GM12878 (cell line): Measurements from ENCODE around the gene SLC25A48. TPM values are rescaled to one million over a fixed set of nuclear protein-coding genes. Genes with fewer than 3 reads are reported as not detected.

Experiments used
- ATAC-seq: fragments of 200-7000 bp; cut with Tn5 transposase; 3 replicates; pipeline ENCODE4 v1.9.1; 2020; ENCODE audit warnings: mild to moderate bottlenecking, moderate library complexity
- BruUV-seq: library from RNA; stranded (reverse); fragments of 400-500 nt; replicated peaks from 2 replicates; lab custom pipeline; 2021; lab: Mats Ljungman, UMichigan
- CTCF ChIA-PET: fragments of 300-600 bp; sonication (Branson Sonifier 250); formaldehyde crosslinking; extraction: SDS; loops from one replicate; lab custom pipeline; 2021; ENCODE audit warnings: inconsistent platforms; lab: Yijun Ruan, JAX
- POLR2A ChIA-PET: fragments of 350-600 bp; formaldehyde crosslinking; extraction: SDS; loops from one replicate; lab custom pipeline; 2021; ENCODE audit warnings: inconsistent platforms; lab: Charles Lee
- RAD21 ChIA-PET: fragments of 300-600 bp; sonication (Branson Sonifier 250); formaldehyde crosslinking; loops from one replicate; lab custom pipeline; 2023; ENCODE audit warnings: antibody characterized with exemption; ENCODE audit not compliant: unreplicated experiment; lab: Charles Lee
- SMC1A ChIA-PET: fragments of 300-600 bp; sonication (Branson Sonifier 250); formaldehyde crosslinking; loops from one replicate; lab custom pipeline; 2023; ENCODE audit not compliant: unreplicated experiment, uncharacterized antibody; lab: Charles Lee
- DNase-seq: peaks from one replicate; pipeline ENCODE4 v3.0.0-alpha.2; 2011; ENCODE audit warnings: low read depth, low spot score
- FAIRE-seq: peaks from 3 replicates; lab custom pipeline; 2011; peaks lifted over from hg19 to GRCh38; lab: Jason Lieb, UNC
- H2AFZ ChIP-seq: 2 replicates; pipeline ENCODE4 v1.6.0; 2011; ENCODE audit warnings: low read depth, low read length, control low read depth; ENCODE audit not compliant: control insufficient read depth
- H3K27ac ChIP-seq: 2 replicates; pipeline ENCODE4 v1.5.1; 2011; ENCODE audit warnings: control low read depth; ENCODE audit not compliant: control insufficient read depth, insufficient read depth
- H3K27me3 ChIP-seq, 2 experiments: replicated peaks in 1 of 2; 2 replicates each; pipeline versions ENCODE4 v1.6.0 to v1.6.1; 2011; ENCODE audit warnings: low read length in 1 of 2; ENCODE audit not compliant: control insufficient read depth in 2 of 2, insufficient read depth in 2 of 2
- H3K36me3 ChIP-seq, 2 experiments: 2 replicates each; pipeline ENCODE4 v1.5.1; 2011; ENCODE audit warnings: low read length in 1 of 2; ENCODE audit not compliant: control insufficient read depth in 2 of 2, insufficient read depth in 2 of 2
- H3K4me1 ChIP-seq: 2 replicates; pipeline ENCODE4 v1.6.1; 2011; ENCODE audit warnings: mild to moderate bottlenecking, low read length, moderate library complexity, mixed read lengths; ENCODE audit not compliant: control insufficient read depth, insufficient read depth
- H3K4me2 ChIP-seq: 2 replicates; pipeline ENCODE4 v1.6.0; 2011; ENCODE audit warnings: control low read depth; ENCODE audit not compliant: control insufficient read depth, insufficient read depth
- H3K4me3 ChIP-seq: fragments of 200-600 bp; sonication (generic); 2 replicates; pipeline ENCODE4 v1.5.1; 2016
- H3K79me2 ChIP-seq: 2 replicates; pipeline ENCODE4 v1.6.0; 2011; ENCODE audit warnings: low read length; ENCODE audit not compliant: control insufficient read depth, insufficient read depth
- H3K9ac ChIP-seq: 2 replicates; pipeline ENCODE4 v1.8.0; 2011; ENCODE audit warnings: low read length, control low read depth, mixed read lengths; ENCODE audit not compliant: control insufficient read depth, insufficient read depth
- H3K9me3 ChIP-seq: replicated peaks from 3 replicates; pipeline ENCODE4 v1.5.1; 2011; ENCODE audit warnings: mild to moderate bottlenecking, low read length; ENCODE audit not compliant: control insufficient read depth, insufficient read depth
- H4K20me1 ChIP-seq: 2 replicates; pipeline ENCODE4 v1.6.0; 2011; ENCODE audit not compliant: control insufficient read depth, insufficient read depth
- CEBPB ChIP-seq, 2 experiments: fragments of 150-350 bp in 1 of 2; IDR thresholded peaks; 2 replicates each; pipeline ENCODE4 v1.6.1; 2012 to 2014; ENCODE audit warnings: low read depth in 2 of 2, low read length in 2 of 2, borderline replicate concordance in 1 of 2, inconsistent platforms in 1 of 2
- CHD1 ChIP-seq: IDR thresholded peaks from 2 replicates; pipeline ENCODE4 v1.6.1; 2012; ENCODE audit warnings: low read depth, low read length, improper control_type of control experiment
- EGR1 ChIP-seq, 2 experiments: IDR thresholded peaks; 1 replicate in 1 of 2; 2 replicates in 1 of 2; pipeline ENCODE4 v1.6.1; 2011 to 2012; ENCODE audit warnings: low read depth in 2 of 2, low read length in 2 of 2, borderline replicate concordance in 1 of 2, mild to moderate bottlenecking in 1 of 2, moderate library complexity in 1 of 2
- HDGF ChIP-seq: fragments of 450-650 bp; IDR thresholded peaks from 2 replicates; pipeline ENCODE4 v1.6.1; 2016; ENCODE audit warnings: antibody characterized with exemption
- IKZF1 ChIP-seq: fragments of 450-650 bp; conservative IDR thresholded peaks from 2 replicates; pipeline ENCODE4 v1.6.1; 2017; ENCODE audit warnings: antibody characterized with exemption, mild to moderate bottlenecking
- JUNB ChIP-seq: IDR thresholded peaks from 2 replicates; pipeline ENCODE4 v1.6.1; 2016; ENCODE audit warnings: antibody characterized with exemption, mild to moderate bottlenecking
- NR2C2 ChIP-seq: IDR thresholded peaks from 2 replicates; pipeline ENCODE4 v1.6.1; 2011; ENCODE audit warnings: borderline replicate concordance, low read depth; ENCODE audit not compliant: control insufficient read depth, insufficient read length
- PML ChIP-seq: IDR thresholded peaks from 2 replicates; pipeline ENCODE4 v1.6.1; 2012; ENCODE audit warnings: low read length, inconsistent platforms
- RUNX3 ChIP-seq: IDR thresholded peaks from 2 replicates; pipeline ENCODE4 v1.6.1; 2012; ENCODE audit warnings: low read length, inconsistent platforms
- SIX5 ChIP-seq: IDR thresholded peaks from 2 replicates; pipeline ENCODE4 v1.6.1; 2011; ENCODE audit warnings: mild to moderate bottlenecking, low read depth, low read length, moderate library complexity; ENCODE audit not compliant: severe bottlenecking
- SP1 ChIP-seq: IDR thresholded peaks from one replicate; pipeline ENCODE4 v1.6.1; 2011; ENCODE audit warnings: low read depth, low read length
- ZZZ3 ChIP-seq: IDR thresholded peaks from 2 replicates; pipeline ENCODE4 v1.6.1; 2011; ENCODE audit warnings: low read depth; ENCODE audit not compliant: control insufficient read depth, insufficient read length
- WGBS: methylation state at CpG from one replicate; pipeline ENCODE4 v1.1.6; 2016; ENCODE audit warnings: low lambda C conversion rate; ENCODE audit not compliant: insufficient replicate concordance, insufficient coverage; ENCODE audit errors: missing lambda C conversion rate; 5-methylcytosine and 5-hydroxymethylcytosine counted together
- in situ Hi-C: fragments of 300-500 bp; cut with MboI; formaldehyde crosslinking; loops from 9 replicates; pipeline ENCODE4 v1.14.3; 2018; ENCODE audit warnings: mixed read lengths
- intact Hi-C: fragments of 100-400 bp; cut with micrococcal nuclease; formaldehyde crosslinking; loops from one replicate; pipeline ENCODE4 v1.14.2; 2022; ENCODE audit not compliant: unreplicated experiment
- polyA plus RNA-seq, 11 experiments: library from polyadenylated mRNA; depleted of rRNA in 4 of 11; unstranded in 6 of 11; stranded (reverse) in 5 of 11; fragments of >200 nt; fragmentation: Nextera tagmentation in 4 of 11; fragmentation: Illumina TruSeq in 1 of 11; extraction: Ambion mirVana in 4 of 11; extraction: Trizol in 1 of 11; gene quantifications; 1 replicate in 1 of 11; 2 replicates in 10 of 11; pipeline versions ENCODE4 v1.2.1 to v1.2.3, GENCODE V29; 2011 to 2016; ENCODE audit warnings: inconsistent platforms in 2 of 11, missing spikeins in 2 of 11, low read depth in 1 of 11
- total RNA-seq, 4 experiments: library from RNA; depleted of rRNA in 3 of 4; stranded (reverse); fragments of >200 nt in 3 of 4; fragmentation: Illumina TruSeq in 1 of 4; extraction: Trizol in 1 of 4; gene quantifications; 2 replicates each; pipeline versions ENCODE4 v1.2.1 to v1.2.3, GENCODE V29; 2013 to 2021
- TF ChIP-seq, protein P1 (sequence below): fragments of 450-650 bp; IDR thresholded peaks from 2 replicates; pipeline ENCODE4 v1.6.1; 2018; ENCODE audit warnings: mild to moderate bottlenecking, low read depth, moderate library complexity; ENCODE audit not compliant: partially characterized antibody
- TF ChIP-seq, protein P2 (sequence below): IDR thresholded peaks from 2 replicates; pipeline ENCODE4 v1.6.1; 2011; ENCODE audit warnings: borderline replicate concordance, low read depth, mild to moderate bottlenecking, moderate library complexity, mixed read lengths, low read length; ENCODE audit not compliant: insufficient read depth; ENCODE audit errors: extremely low read length
- TF ChIP-seq, protein P3 (sequence below): fragments of 450-650 bp; IDR thresholded peaks from 2 replicates; pipeline ENCODE4 v1.6.1; 2016; ENCODE audit warnings: mild to moderate bottlenecking

The SLC25A48 gene
- total and polyA plus RNA-seq, 10 of the 15 experiments (the other 5 are each of a cell fraction or from before 2014, with no cell fraction given) = 0.06 TPM; not detected in 9

DNA sequence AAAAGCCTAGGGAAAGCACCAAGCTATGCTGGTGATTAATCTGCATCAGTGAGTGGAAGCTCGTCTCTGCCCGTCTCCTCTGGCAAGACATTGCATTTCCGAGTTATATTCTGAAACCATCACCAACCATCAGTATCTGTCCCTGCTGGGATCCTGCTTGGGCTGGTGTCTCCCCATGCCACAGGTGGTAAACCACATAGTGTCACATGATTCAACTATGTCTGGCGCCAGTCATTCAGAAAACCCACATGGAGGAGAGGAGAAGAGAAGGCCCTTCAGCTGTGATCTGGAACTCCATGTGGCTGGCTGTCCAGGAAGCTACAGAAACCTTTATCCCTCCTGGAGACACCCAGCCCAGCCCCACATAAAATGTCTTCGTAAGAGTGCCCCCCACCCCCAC is 56.4 kb downstream of the SLC25A48 start (continued):
- TF ChIP-seq CHD1 (no peak), SP1 (no peak), RUNX3 (peak; percentile 57), IKZF1 (peak; percentile 20; the same call in 1 of the 2 replicates), ZZZ3 (no peak)
- TF ChIP-seq, protein P1, sequence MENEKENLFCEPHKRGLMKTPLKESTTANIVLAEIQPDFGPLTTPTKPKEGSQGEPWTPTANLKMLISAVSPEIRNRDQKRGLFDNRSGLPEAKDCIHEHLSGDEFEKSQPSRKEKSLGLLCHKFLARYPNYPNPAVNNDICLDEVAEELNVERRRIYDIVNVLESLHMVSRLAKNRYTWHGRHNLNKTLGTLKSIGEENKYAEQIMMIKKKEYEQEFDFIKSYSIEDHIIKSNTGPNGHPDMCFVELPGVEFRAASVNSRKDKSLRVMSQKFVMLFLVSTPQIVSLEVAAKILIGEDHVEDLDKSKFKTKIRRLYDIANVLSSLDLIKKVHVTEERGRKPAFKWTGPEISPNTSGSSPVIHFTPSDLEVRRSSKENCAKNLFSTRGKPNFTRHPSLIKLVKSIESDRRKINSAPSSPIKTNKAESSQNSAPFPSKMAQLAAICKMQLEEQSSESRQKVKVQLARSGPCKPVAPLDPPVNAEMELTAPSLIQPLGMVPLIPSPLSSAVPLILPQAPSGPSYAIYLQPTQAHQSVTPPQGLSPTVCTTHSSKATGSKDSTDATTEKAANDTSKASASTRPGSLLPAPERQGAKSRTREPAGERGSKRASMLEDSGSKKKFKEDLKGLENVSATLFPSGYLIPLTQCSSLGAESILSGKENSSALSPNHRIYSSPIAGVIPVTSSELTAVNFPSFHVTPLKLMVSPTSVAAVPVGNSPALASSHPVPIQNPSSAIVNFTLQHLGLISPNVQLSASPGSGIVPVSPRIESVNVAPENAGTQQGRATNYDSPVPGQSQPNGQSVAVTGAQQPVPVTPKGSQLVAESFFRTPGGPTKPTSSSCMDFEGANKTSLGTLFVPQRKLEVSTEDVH = no peak

DNA sequence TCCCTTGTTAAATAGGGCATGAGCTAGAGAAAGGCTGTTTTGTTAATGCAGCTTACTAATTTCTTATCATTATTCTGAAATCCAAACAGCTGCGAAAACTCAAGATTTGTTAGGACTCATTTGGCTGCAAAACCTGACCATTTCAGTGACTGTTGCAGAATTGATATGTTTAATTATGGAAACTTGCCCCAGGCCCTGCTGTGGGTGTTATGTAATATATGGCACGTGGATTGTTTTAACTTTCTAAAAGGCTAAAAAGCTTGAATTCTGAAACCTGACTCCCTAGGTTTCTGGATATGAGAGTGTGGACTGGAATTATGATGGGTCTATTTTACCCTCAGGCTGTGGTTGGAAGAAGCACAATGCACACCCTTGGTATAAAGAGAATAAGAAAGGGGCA is 56.8 kb downstream of the SLC25A48 start:
- 0% methylated on average over 2 of the region's 2 CpGs for WGBS
- H3K27me3 ChIP-seq = peaks cover 2 to 3% of the 10 kb centered on the region in 2 experiments; a peak in 1 of 4 replicates
- H3K27ac ChIP-seq = no peak overlapping the region
- intact Hi-C loops = no loop called here
- no peaks in the 10 kb centered on the region for H3K4me1 ChIP-seq
- H3K9me3 ChIP-seq = no peaks in the 10 kb centered on the region
- ChIA-PET RAD21 (interaction anchor here (0.6 kb wide), 4 partner anchors 24 to 323 kb away, joined by 3 read pairs; no protein-coding TSS in a partner anchor), CTCF (interaction anchor here (0.6 to 3.7 kb wide), 9 partner anchors 13 to 359 kb away, joined by 3 to 17 read pairs (median 4); no protein-coding TSS in a partner anchor), POLR2A (interaction anchor here (0.5 kb wide), 1 partner anchor 647 kb away, joined by 5 read pairs; no protein-coding TSS in a partner anchor), SMC1A (interaction anchor here (0.9 to 1.2 kb wide), 4 partner anchors 12 to 171 kb away, joined by 3 to 8 read pairs (median 3); no protein-coding TSS in a partner anchor)
- no peak overlapping the region for H3K4me2 ChIP-seq
- in situ Hi-C loops = no loop called here
- FAIRE-seq (no peak), ATAC-seq (no peak), DNase-seq (no peak)
- H3K9ac ChIP-seq = no peak overlapping the region
- TF ChIP-seq SIX5 (no peak), CEBPB (IDR thresholded peaks at IDR 0.05; ENCODE audit: borderline replicate concordance in 1 of 2, low read depth in 2 of 2, low read length in 2 of 2) (no peak), JUNB (no peak), EGR1 (IDR thresholded peaks at IDR 0.05; ENCODE audit: borderline replicate concordance in 1 of 2, low read depth in 2 of 2, low read length in 2 of 2) (no peak), NR2C2 (no peak), PML (no peak), HDGF (no peak)
- TF ChIP-seq, protein P2, sequence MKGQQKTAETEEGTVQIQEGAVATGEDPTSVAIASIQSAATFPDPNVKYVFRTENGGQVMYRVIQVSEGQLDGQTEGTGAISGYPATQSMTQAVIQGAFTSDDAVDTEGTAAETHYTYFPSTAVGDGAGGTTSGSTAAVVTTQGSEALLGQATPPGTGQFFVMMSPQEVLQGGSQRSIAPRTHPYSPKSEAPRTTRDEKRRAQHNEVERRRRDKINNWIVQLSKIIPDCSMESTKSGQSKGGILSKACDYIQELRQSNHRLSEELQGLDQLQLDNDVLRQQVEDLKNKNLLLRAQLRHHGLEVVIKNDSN = no peak
- TF ChIP-seq, protein P3, sequence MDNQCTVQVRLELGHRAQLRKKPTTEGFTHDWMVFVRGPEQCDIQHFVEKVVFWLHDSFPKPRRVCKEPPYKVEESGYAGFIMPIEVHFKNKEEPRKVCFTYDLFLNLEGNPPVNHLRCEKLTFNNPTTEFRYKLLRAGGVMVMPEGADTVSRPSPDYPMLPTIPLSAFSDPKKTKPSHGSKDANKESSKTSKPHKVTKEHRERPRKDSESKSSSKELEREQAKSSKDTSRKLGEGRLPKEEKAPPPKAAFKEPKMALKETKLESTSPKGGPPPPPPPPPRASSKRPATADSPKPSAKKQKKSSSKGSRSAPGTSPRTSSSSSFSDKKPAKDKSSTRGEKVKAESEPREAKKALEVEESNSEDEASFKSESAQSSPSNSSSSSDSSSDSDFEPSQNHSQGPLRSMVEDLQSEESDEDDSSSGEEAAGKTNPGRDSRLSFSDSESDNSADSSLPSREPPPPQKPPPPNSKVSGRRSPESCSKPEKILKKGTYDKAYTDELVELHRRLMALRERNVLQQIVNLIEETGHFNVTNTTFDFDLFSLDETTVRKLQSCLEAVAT = no peak
- H3K79me2 ChIP-seq = no peaks in the 10 kb centered on the region
- H3K36me3 ChIP-seq = no peaks in the 10 kb centered on the region
- H4K20me1 ChIP-seq = no peaks in the 10 kb centered on the region
- no TSS peak for BruUV-seq
- no peak overlapping the region for H2AFZ ChIP-seq
- no peak overlapping the region for H3K4me3 ChIP-seq
